Stimulated activated CD8-positive, alpha-beta memory T cell treated with anti-CD3 and anti-CD28 coated beads, Interleukin-12 subunit alpha, Interleukin-12 subunit beta, amount 100 ng/mL, for 24 hours (primary cell): Measurements from ENCODE around the gene COQ8A.
"Not testable (repeated sequence)": the region's sequence is repeated elsewhere in the genome, so short reads cannot be mapped to it uniquely, and the experiment has no call there.

Source experiments
- DNase-seq: peaks from one replicate; pipeline ENCODE4 v3.0.0-alpha.2; 2020; ENCODE audit errors: extremely low read depth

Gene COQ8A

GRCh38 chr1:226952118-226952441 lies 12.0 kb downstream of the COQ8A start:
- DNase-seq = no peak

GRCh38 chr1:226953175-226953800 lies 13.2 kb downstream of the COQ8A start:
- DNase-seq = no peak

- DNase-seq = no peak
These were observed 14.2 kb downstream of the COQ8A start for GRCh38 chr1:226954337-226954736.

- DNase-seq = no peak
These were observed 14.7 kb downstream of the COQ8A start for GRCh38 chr1:226954777-226955176.

- not testable (repeated sequence) for DNase-seq
These were observed 15.8 kb downstream of the COQ8A start for GRCh38 chr1:226955857-226956256.

- no peak for DNase-seq
These were observed 17.0 kb downstream of the COQ8A start for GRCh38 chr1:226956942-226957713.

- no peak for DNase-seq
These were observed 17.6 kb downstream of the COQ8A start for GRCh38 chr1:226957714-226958113.

GRCh38 chr1:226958300-226958699 lies 18.2 kb downstream of the COQ8A start:
- DNase-seq = no peak

GRCh38 chr1:226960256-226960655 lies 20.2 kb downstream of the COQ8A start:
- no peak for DNase-seq

GRCh38 chr1:226960944-226961765 lies 21.1 kb downstream of the COQ8A start:
- no peak for DNase-seq

GRCh38 chr1:226962421-226963391 lies 22.6 kb downstream of the COQ8A start:
- no peak for DNase-seq

- no peak for DNase-seq
These were observed 24.0 kb downstream of the COQ8A start for GRCh38 chr1:226964068-226964425.

- no peak for DNase-seq
These were observed 24.8 kb downstream of the COQ8A start for GRCh38 chr1:226964611-226965486.

- no peak for DNase-seq
These were observed 25.7 kb downstream of the COQ8A start for GRCh38 chr1:226965581-226966440.

- DNase-seq = no peak
These were observed 26.6 kb downstream of the COQ8A start for GRCh38 chr1:226966683-226967082.

GRCh38 chr1:226967665-226968064 lies 27.6 kb downstream of the COQ8A start:
- no peak for DNase-seq

GRCh38 chr1:226971765-226972164 lies 31.7 kb downstream of the COQ8A start:
- DNase-seq = no peak

GRCh38 chr1:226972931-226973330 lies 32.8 kb downstream of the COQ8A start:
- no peak for DNase-seq

- DNase-seq = no peak
These were observed 33.3 kb downstream of the COQ8A start for GRCh38 chr1:226973371-226973897.
